Measurements from ENCODE around the gene PTPN12. TPM values are rescaled to one million over a fixed set of nuclear protein-coding genes. Genes with fewer than 3 reads are reported as not detected.

PTPN12 gene
- total RNA-seq, 1 donor from 2014 or later, result 141 TPM

GRCh38 chr7:77657427-77658224, 120.5 kb downstream of the PTPN12 start:
- DNase-seq (ENCODE audit: low spot score in 2 of 2) (peak in 1 of 2 donors; percentile 24), FAIRE-seq (no peak)

- DNase-seq (ENCODE audit: low spot score in 2 of 2) (no peak), FAIRE-seq (no peak)
Measured at GRCh38 chr7:77658928-77659327, 121.8 kb downstream of the PTPN12 start.

DNA sequence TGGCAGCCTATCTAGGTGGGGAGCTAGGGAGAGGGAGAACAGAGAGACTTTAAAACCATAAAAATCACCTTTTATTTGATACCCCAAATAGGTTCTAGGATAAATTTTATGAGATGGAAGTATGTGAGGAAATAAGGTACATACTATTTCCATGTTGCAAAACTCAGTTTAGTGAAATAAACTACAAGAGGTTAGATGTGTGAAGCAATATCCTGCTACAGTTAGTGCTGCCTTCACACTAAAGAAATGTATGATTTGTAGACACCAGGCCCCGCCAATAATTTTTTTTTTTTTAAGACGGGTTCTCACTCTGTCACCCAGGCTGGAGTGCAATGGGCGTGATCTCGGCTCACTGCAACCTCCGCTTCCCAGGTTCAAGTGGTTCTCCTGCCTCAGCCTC, 124.7 kb downstream of the PTPN12 start:
- no peak for FAIRE-seq
- DNase-seq (ENCODE audit: low spot score in 2 of 2), result no peak

GRCh38 chr7:77662869-77663268, 125.8 kb downstream of the PTPN12 start:
- FAIRE-seq, result no peak
- no peak for DNase-seq (ENCODE audit: low spot score in 2 of 2)

DNA sequence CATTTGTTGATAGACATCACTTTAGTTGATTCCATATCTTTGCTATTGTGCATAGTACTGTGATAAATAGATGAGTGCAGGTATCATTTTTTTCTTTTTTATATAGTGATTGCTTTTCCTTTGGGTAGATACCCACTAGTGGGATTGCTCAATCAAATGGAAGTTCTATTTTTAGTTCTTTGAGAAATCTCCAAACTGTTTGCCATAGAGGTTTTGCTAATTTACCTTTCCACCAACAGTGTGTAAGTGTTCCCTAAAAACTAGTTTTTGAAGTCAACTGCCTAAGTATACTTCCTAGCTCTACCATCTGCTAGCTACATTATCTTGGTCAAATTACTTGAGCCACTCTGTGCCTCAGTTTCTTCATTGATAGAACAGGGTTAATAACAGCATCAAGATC, 127.6 kb downstream of the PTPN12 start:
- FAIRE-seq (no peak), DNase-seq (ENCODE audit: low spot score in 2 of 2) (no peak)

DNA sequence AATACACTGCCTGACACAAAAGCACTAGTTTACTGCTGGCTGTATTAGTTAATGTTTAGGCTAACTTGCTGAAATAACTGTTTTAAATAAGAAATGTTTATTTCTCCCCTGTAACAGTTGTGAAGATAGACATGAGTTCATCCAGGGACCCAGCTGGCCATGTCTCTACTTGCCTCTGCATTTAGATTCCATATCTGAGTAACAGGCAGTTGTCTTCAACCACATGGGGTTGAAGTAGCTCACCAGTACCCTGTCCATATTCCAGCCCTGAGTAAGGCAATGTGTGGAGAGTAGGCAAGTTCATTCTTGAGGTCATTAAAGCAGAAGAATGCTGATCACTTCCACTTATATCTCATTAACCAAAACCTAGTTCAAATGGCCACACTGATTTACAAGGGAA, 128.1 kb downstream of the PTPN12 start:
- FAIRE-seq, result no peak

GRCh38 chr7:77667459-77668086, 130.5 kb downstream of the PTPN12 start:
- DNase-seq (ENCODE audit: low spot score in 2 of 2) (no peak), FAIRE-seq (no peak)

More for the DNA sequence above, 128.1 kb downstream of the PTPN12 start:
- DNase-seq (ENCODE audit: low spot score in 2 of 2), result no peak

- DNase-seq (ENCODE audit: low spot score in 2 of 2) (no peak), FAIRE-seq (no peak)
Measured at GRCh38 chr7:77674878-77675277, 137.8 kb downstream of the PTPN12 start.

DNA sequence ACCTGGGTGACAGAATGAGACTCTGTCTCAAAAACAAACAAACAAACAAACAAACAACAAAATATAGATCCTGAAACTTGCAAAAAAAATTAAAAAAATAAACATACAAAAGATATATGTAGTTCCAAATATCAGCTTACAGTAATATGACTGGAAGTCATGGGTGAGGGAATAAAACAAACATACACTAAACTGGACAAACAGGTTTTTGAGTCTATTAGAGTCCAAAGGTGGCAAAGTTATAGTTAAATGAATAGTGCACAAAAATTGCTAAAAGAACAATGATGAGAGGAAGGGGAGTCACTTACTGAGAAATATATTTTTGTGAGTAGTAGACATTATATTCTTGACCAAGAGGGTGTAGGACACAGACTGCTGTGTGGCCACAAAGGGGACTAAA, 142.5 kb downstream of the PTPN12 start:
- DNase-seq (ENCODE audit: low spot score in 2 of 2), result no peak
- FAIRE-seq, result no peak

DNA sequence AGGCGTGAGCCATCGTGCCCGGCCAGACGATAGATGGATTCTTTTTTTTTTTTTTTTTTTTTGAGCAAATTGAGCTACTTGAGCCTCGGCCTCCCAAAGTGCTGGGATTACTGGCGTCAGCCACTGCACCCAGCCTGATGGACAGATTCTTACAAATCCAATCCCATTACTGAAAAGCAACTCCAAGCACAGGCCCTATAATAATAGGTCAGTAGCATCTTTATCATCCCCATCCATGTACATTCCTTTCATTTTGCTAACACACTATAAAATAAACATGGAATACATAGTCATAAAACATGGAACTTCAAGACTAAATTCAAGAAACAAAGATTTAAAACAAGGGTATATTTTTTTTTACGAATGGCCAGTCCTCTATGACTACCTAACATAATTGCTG, 143.2 kb downstream of the PTPN12 start:
- DNase-seq (ENCODE audit: low spot score in 2 of 2), result no peak
- FAIRE-seq, result no peak

GRCh38 chr7:77684030-77684429, 146.9 kb downstream of the PTPN12 start:
- no peak for DNase-seq (ENCODE audit: low spot score in 2 of 2)
- FAIRE-seq, result no peak

GRCh38 chr7:77685233-77685632, 148.1 kb downstream of the PTPN12 start:
- no peak for FAIRE-seq
- DNase-seq (ENCODE audit: low spot score in 2 of 2), result no peak

GRCh38 chr7:77687100-77687746, 150.1 kb downstream of the PTPN12 start:
- no peak for FAIRE-seq
- no peak for DNase-seq (ENCODE audit: low spot score in 2 of 2)

- FAIRE-seq, result no peak
- DNase-seq (ENCODE audit: low spot score in 2 of 2), result no peak
Measured at GRCh38 chr7:77687747-77688144, 150.7 kb downstream of the PTPN12 start.

Other genes with a start within 250 kb of the PTPN12 start
- gene GSAP, start 120.9 kb upstream of the PTPN12 start, total RNA-seq, result 9.0 TPM
- 92.9 TPM for gene RSBN1L, start 159.2 kb downstream of the PTPN12 start, total RNA-seq